ENCODE measurements around the gene ST14. TPM values are rescaled to one million over a fixed set of nuclear protein-coding genes. Genes with fewer than 3 reads are reported as not detected.

Gene ST14
- polyA plus RNA-seq, 3 donors = 13.3 to 36.0 (median 23.6) TPM

- Mint-ChIP-seq H3K27ac (peak overlapping the region in 1 of 7 donors; percentile 26), H3K9me3 (peaks cover 0 to 2% (median 0%) of the 10 kb centered on the region in 7 donors), H3K27me3 (ENCODE audit: low read depth in 3 of 3) (no peaks in the 10 kb centered on the region), H3K36me3 (peaks cover 15 to 16% of the 10 kb centered on the region in 2 donors), H3K4me1 (peaks cover 7% of the 10 kb centered on the region), H3K4me3 (no peak overlapping the region)
- no peak overlapping the region for H3K4me3 ChIP-seq (replicated peaks in 1 of 3; ENCODE audit: low read depth in 2 of 3, low read length in 3 of 3)
- TF ChIP-seq, protein P1, sequence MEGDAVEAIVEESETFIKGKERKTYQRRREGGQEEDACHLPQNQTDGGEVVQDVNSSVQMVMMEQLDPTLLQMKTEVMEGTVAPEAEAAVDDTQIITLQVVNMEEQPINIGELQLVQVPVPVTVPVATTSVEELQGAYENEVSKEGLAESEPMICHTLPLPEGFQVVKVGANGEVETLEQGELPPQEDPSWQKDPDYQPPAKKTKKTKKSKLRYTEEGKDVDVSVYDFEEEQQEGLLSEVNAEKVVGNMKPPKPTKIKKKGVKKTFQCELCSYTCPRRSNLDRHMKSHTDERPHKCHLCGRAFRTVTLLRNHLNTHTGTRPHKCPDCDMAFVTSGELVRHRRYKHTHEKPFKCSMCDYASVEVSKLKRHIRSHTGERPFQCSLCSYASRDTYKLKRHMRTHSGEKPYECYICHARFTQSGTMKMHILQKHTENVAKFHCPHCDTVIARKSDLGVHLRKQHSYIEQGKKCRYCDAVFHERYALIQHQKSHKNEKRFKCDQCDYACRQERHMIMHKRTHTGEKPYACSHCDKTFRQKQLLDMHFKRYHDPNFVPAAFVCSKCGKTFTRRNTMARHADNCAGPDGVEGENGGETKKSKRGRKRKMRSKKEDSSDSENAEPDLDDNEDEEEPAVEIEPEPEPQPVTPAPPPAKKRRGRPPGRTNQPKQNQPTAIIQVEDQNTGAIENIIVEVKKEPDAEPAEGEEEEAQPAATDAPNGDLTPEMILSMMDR (IDR thresholded peaks at IDR 0.05) = no peak
- intact Hi-C loops (cut with micrococcal nuclease) = no loop called here
- H3K36me3 ChIP-seq (replicated peaks in 1 of 2; ENCODE audit: control insufficient read depth in 1 of 2, insufficient read depth in 2 of 2, low read length in 2 of 2) = peaks cover 5 to 11% of the 10 kb centered on the region in 2 donors
- no peak overlapping the region for H3K9ac ChIP-seq (ENCODE audit: insufficient read depth, low read length, poor library complexity, severe bottlenecking)
- H2AFZ ChIP-seq (ENCODE audit: insufficient read depth, low read depth, low read length, poor library complexity, severe bottlenecking) = no peak overlapping the region
- H3K79me2 ChIP-seq (ENCODE audit: insufficient read depth, low read length) = peaks cover 54% of the 10 kb centered on the region
- DNase-seq = no peak
- peaks cover 16% of the 10 kb centered on the region for H4K20me1 ChIP-seq (ENCODE audit: insufficient read depth, low read length)
- no peaks in the 10 kb centered on the region for H3K9me3 ChIP-seq (replicated peaks in 1 of 2; ENCODE audit: control insufficient read depth in 1 of 2, insufficient read depth in 1 of 2, low read length in 2 of 2)
- peaks cover 0 to 7% of the 10 kb centered on the region in 2 donors for H3K4me1 ChIP-seq (ENCODE audit: control insufficient read depth in 1 of 2, insufficient read depth in 2 of 2, low read length in 2 of 2)
- no CpG with 5 or more reads among the region's 1 CpG for WGBS (ENCODE audit: insufficient coverage)
- no peak overlapping the region for H3K27ac ChIP-seq (ENCODE audit: low read depth in 1 of 2, low read length in 2 of 2)
- no peaks in the 10 kb centered on the region for H3K27me3 ChIP-seq (ENCODE audit: control insufficient read depth in 2 of 2, insufficient read depth in 2 of 2, low read length in 2 of 2)
- no peak overlapping the region for H3K4me2 ChIP-seq (replicated peaks; ENCODE audit: extremely low read depth, low read length, poor library complexity, severe bottlenecking)
Measured at GRCh38 chr11:130246270-130246669, 86.7 kb downstream of the ST14 start.

DNA sequence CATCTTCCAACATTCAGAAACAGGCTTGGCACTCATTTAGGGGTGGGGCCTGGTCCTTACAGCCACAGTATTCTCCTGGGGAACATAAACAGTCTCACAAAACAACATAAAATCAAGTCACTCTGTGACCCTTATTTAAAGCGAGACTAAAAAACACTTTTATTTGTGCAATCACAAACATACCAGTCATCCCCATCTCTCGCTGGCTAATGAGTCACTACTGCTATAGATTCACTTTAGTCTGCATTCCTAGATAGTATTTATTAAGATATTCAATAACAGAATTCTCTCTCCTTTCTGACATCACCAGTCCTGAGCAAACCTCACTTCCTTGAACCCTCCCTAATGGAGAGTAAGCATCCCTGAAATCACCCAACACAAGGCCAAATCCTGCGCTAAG lies 87.2 kb downstream of the ST14 start:
- Histone ChIP-seq H3K36me3 (replicated peaks in 1 of 2; ENCODE audit: control insufficient read depth in 1 of 2, insufficient read depth in 2 of 2, low read length in 2 of 2) (peaks cover 5 to 11% of the 10 kb centered on the region in 2 donors), H3K27me3 (ENCODE audit: control insufficient read depth in 2 of 2, insufficient read depth in 2 of 2, low read length in 2 of 2) (no peaks in the 10 kb centered on the region), H3K9ac (ENCODE audit: insufficient read depth, low read length, poor library complexity, severe bottlenecking) (no peak overlapping the region), H4K20me1 (ENCODE audit: insufficient read depth, low read length) (peaks cover 20% of the 10 kb centered on the region), H3K9me3 (replicated peaks in 1 of 2; ENCODE audit: control insufficient read depth in 1 of 2, insufficient read depth in 1 of 2, low read length in 2 of 2) (no peaks in the 10 kb centered on the region), H2AFZ (ENCODE audit: insufficient read depth, low read depth, low read length, poor library complexity, severe bottlenecking) (no peak overlapping the region), H3K27ac (ENCODE audit: low read depth in 1 of 2, low read length in 2 of 2) (no peak overlapping the region), H3K4me2 (replicated peaks; ENCODE audit: extremely low read depth, low read length, poor library complexity, severe bottlenecking) (no peak overlapping the region), H3K79me2 (ENCODE audit: insufficient read depth, low read length) (peaks cover 58% of the 10 kb centered on the region), H3K4me1 (ENCODE audit: control insufficient read depth in 1 of 2, insufficient read depth in 2 of 2, low read length in 2 of 2) (peaks cover 0 to 7% of the 10 kb centered on the region in 2 donors), H3K4me3 (replicated peaks in 1 of 3; ENCODE audit: low read depth in 2 of 3, low read length in 3 of 3) (no peak overlapping the region)
- H3K27me3 Mint-ChIP-seq (ENCODE audit: low read depth in 3 of 3) = no peaks in the 10 kb centered on the region
- H3K9me3 Mint-ChIP-seq = peaks cover 0 to 2% (median 0%) of the 10 kb centered on the region in 7 donors
- TF ChIP-seq, protein P1 (IDR thresholded peaks at IDR 0.05) = no peak
- intact Hi-C loops (cut with micrococcal nuclease) = no loop called here
- DNase-seq = no peak
- H3K36me3 Mint-ChIP-seq = peaks cover 15 to 18% of the 10 kb centered on the region in 2 donors
- H3K4me3 Mint-ChIP-seq = no peak overlapping the region
- H3K27ac Mint-ChIP-seq = peak overlapping the region in 2 of 7 donors; percentile 26 to 37
- peaks cover 8% of the 10 kb centered on the region for H3K4me1 Mint-ChIP-seq
- WGBS (ENCODE audit: insufficient coverage) = no CpG with 5 or more reads among the region's 3 CpGs

All from CD14-positive monocyte (primary cell).